OCI-LY7 (cell line): ENCODE data around the gene NPHS1.

Experiments used
- EZH2phosphoT487 ChIP-seq: fragments of 200-600 bp; sonication (generic); IDR thresholded peaks from 2 replicates; pipeline ENCODE4 v1.6.1; 2018; ENCODE audit warnings: low read depth, borderline replicate concordance, mild to moderate bottlenecking, mixed run types, antibody characterized with exemption, low read length, moderate library complexity, mixed read lengths
- TF ChIP-seq, protein P1 (sequence below): fragments of 200-600 bp; sonication (generic); conservative IDR thresholded peaks from 2 replicates; pipeline ENCODE4 v1.5.1; 2014; ENCODE audit warnings: mild to moderate bottlenecking, antibody characterized with exemption, low read length, moderate library complexity, mixed read lengths

DNA sequence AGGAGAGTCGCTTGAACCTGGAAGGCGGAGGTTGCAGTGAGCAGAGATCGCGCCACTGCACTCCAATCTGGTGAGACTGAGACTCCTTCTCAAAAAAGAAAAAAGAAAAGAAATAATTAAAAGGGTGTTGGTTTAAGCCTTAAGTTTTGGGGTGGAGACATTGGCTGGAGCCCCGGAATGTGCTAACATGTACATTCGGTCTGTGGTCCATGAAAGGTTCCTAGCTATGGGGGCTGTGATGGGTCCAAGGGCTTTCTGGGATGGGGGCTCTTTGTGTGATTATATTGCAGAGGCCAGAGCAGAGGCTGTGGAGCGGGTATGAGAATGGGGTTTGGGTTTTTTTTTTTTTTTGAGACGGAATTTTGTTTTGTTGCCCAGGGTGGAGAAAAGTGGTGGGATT lies 33.6 kb upstream of the NPHS1 start:
- TF ChIP-seq, protein P1, sequence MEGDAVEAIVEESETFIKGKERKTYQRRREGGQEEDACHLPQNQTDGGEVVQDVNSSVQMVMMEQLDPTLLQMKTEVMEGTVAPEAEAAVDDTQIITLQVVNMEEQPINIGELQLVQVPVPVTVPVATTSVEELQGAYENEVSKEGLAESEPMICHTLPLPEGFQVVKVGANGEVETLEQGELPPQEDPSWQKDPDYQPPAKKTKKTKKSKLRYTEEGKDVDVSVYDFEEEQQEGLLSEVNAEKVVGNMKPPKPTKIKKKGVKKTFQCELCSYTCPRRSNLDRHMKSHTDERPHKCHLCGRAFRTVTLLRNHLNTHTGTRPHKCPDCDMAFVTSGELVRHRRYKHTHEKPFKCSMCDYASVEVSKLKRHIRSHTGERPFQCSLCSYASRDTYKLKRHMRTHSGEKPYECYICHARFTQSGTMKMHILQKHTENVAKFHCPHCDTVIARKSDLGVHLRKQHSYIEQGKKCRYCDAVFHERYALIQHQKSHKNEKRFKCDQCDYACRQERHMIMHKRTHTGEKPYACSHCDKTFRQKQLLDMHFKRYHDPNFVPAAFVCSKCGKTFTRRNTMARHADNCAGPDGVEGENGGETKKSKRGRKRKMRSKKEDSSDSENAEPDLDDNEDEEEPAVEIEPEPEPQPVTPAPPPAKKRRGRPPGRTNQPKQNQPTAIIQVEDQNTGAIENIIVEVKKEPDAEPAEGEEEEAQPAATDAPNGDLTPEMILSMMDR, result no peak
- TF ChIP-seq EZH2phosphoT487, result no peak
